Endothelial cell of umbilical vein (primary cell): ENCODE results near the gene CCDC74B.
"Not testable (repeated sequence)": the region's sequence is repeated elsewhere in the genome, so short reads cannot be mapped to it uniquely, and the experiment has no call there.

Experiments used
- CTCF ChIP-seq, 2 donors: IDR thresholded peaks; 1 replicate in 1 of 2; 2 replicates in 1 of 2; pipeline ENCODE4 v1.5.1; 2011; ENCODE audit warnings: low read length in 2 of 2, mild to moderate bottlenecking in 2 of 2, moderate library complexity in 2 of 2, control low read depth in 1 of 2, inconsistent platforms in 1 of 2, low read depth in 1 of 2; ENCODE audit not compliant: insufficient read depth in 1 of 2; ENCODE audit errors: extremely low read depth in 1 of 2
- EZH2 ChIP-seq: IDR thresholded peaks from 2 replicates; pipeline ENCODE4 v1.6.1; 2012; ENCODE audit warnings: borderline replicate concordance, low read depth, mild to moderate bottlenecking, moderate library complexity, low read length, inconsistent platforms; ENCODE audit not compliant: severe bottlenecking
- GATA2 ChIP-seq: IDR thresholded peaks from 2 replicates; pipeline ENCODE4 v1.7.0; 2011; ENCODE audit warnings: low read depth, mild to moderate bottlenecking, moderate library complexity, mixed read lengths, low read length; ENCODE audit not compliant: insufficient read length, insufficient read depth
- POLR2A ChIP-seq: IDR thresholded peaks from 2 replicates; pipeline ENCODE4 v1.6.1; 2012; ENCODE audit warnings: low read depth, mild to moderate bottlenecking, control low read depth, low read length

- not testable (repeated sequence) for TF ChIP-seq POLR2A; CTCF (IDR thresholded peaks at IDR 0.05; ENCODE audit: extremely low read depth in 1 of 2, insufficient read depth in 1 of 2, low read depth in 1 of 2, low read length in 2 of 2); GATA2; EZH2
Measured at GRCh38 chr2:130138841-130139251, 6.1 kb downstream of the CCDC74B start.
